Fibroblast of skin of scalp (primary cell): ENCODE results near the gene LLCFC1.

Source experiments
- DNase-seq: peaks from one replicate; pipeline ENCODE4 v3.0.0-alpha.2; 2013

LLCFC1 gene

GRCh38 chr7:142910481-142910880 lies 28.8 kb upstream of the LLCFC1 start:
- no peak for DNase-seq

- DNase-seq, result no peak
Measured at GRCh38 chr7:142913051-142913450, 26.2 kb upstream of the LLCFC1 start.

- DNase-seq, result no peak
Measured at GRCh38 chr7:142913566-142913965, 25.7 kb upstream of the LLCFC1 start.

GRCh38 chr7:142914121-142914520 lies 25.2 kb upstream of the LLCFC1 start:
- DNase-seq, result no peak

GRCh38 chr7:142915315-142915714 lies 24.0 kb upstream of the LLCFC1 start:
- no peak for DNase-seq

GRCh38 chr7:142916508-142916907 lies 22.8 kb upstream of the LLCFC1 start:
- DNase-seq, result no peak

GRCh38 chr7:142917447-142917846 lies 21.8 kb upstream of the LLCFC1 start:
- no peak for DNase-seq

GRCh38 chr7:142918901-142919300 lies 20.4 kb upstream of the LLCFC1 start:
- DNase-seq, result no peak

- no peak for DNase-seq
Measured at GRCh38 chr7:142919656-142920055, 19.6 kb upstream of the LLCFC1 start.

- DNase-seq, result no peak
Measured at GRCh38 chr7:142923391-142923790, 15.9 kb upstream of the LLCFC1 start.

GRCh38 chr7:142925413-142925812 lies 13.9 kb upstream of the LLCFC1 start:
- no peak for DNase-seq

- DNase-seq, result no peak
Measured at GRCh38 chr7:142927085-142927745, 12.1 kb upstream of the LLCFC1 start.

- no peak for DNase-seq
Measured at GRCh38 chr7:142927949-142928348, 11.3 kb upstream of the LLCFC1 start.

GRCh38 chr7:142930126-142930730 lies 9.1 kb upstream of the LLCFC1 start:
- no peak for DNase-seq

- no peak for DNase-seq
Measured at GRCh38 chr7:142932386-142933091, 6.7 kb upstream of the LLCFC1 start.

- DNase-seq, result no peak
Measured at GRCh38 chr7:142933092-142933475, 6.2 kb upstream of the LLCFC1 start.

GRCh38 chr7:142933624-142934023 lies 5.7 kb upstream of the LLCFC1 start, which contains the start of gene TRPV5:
Gene TRPV5, minus strand, starts transcription at chr7:142933746. Its CDS starts 287 bp downstream, at chr7:142933459.
- no peak for DNase-seq

GRCh38 chr7:142934056-142934455 lies 5.2 kb upstream of the LLCFC1 start:
- DNase-seq, result no peak

- no peak for DNase-seq
Measured at GRCh38 chr7:142935941-142936565, 3.2 kb upstream of the LLCFC1 start.

GRCh38 chr7:142938611-142939010 lies 673 bp upstream of the LLCFC1 start:
- no peak for DNase-seq

GRCh38 chr7:142940966-142941535 lies 1.8 kb downstream of the LLCFC1 start:
- no peak for DNase-seq

GRCh38 chr7:142941541-142941940 lies 2.3 kb downstream of the LLCFC1 start:
- DNase-seq, result no peak

- no peak for DNase-seq
Measured at GRCh38 chr7:142942746-142943145, 3.5 kb downstream of the LLCFC1 start.
